ENCODE data around the gene AFAP1. TPM values are rescaled to one million over a fixed set of nuclear protein-coding genes. Genes with fewer than 3 reads are reported as not detected.

AFAP1 gene
- total RNA-seq, 2 donors from 2014 or later = 18.2 to 22.5 TPM

DNA sequence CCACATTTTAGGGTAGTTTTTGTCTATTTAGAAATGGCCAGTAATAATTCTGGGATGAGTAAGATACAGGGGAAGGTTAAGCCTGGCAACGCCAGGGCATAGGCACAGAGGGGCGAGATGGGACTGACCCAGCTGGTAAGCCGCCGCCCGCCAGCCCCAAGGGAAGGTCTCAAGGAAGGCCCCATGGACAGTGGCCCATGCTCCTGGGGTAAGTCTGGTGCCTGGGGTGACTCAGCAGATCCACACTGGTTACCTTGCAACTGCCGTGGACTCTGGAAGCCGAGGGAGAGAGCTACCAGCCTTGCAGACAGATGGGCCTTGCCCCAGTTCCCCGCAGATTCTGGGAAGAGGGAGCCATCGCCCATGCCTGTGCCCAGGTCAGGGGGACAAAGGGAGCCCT, 179.4 kb downstream of the AFAP1 start:
- Histone ChIP-seq H3K27me3 (ENCODE audit: control insufficient read depth, insufficient read depth, low read length, poor library complexity, severe bottlenecking) (no peaks in the 10 kb centered on the region), H3K27ac (ENCODE audit: low read depth, low read length) (no peak overlapping the region), H3K9ac (ENCODE audit: extremely low read depth, low read length, poor library complexity, severe bottlenecking) (no peak overlapping the region), H3K4me1 (ENCODE audit: control insufficient read depth, insufficient read depth, low read length) (no peaks in the 10 kb centered on the region), H3K4me3 (ENCODE audit: low read length) (no peak overlapping the region), H3K36me3 (ENCODE audit: control insufficient read depth, insufficient read depth, low read length) (peaks cover 37% of the 10 kb centered on the region), H3K9me3 (ENCODE audit: control insufficient read depth, low read length) (no peaks in the 10 kb centered on the region)
- TF ChIP-seq, protein P1, sequence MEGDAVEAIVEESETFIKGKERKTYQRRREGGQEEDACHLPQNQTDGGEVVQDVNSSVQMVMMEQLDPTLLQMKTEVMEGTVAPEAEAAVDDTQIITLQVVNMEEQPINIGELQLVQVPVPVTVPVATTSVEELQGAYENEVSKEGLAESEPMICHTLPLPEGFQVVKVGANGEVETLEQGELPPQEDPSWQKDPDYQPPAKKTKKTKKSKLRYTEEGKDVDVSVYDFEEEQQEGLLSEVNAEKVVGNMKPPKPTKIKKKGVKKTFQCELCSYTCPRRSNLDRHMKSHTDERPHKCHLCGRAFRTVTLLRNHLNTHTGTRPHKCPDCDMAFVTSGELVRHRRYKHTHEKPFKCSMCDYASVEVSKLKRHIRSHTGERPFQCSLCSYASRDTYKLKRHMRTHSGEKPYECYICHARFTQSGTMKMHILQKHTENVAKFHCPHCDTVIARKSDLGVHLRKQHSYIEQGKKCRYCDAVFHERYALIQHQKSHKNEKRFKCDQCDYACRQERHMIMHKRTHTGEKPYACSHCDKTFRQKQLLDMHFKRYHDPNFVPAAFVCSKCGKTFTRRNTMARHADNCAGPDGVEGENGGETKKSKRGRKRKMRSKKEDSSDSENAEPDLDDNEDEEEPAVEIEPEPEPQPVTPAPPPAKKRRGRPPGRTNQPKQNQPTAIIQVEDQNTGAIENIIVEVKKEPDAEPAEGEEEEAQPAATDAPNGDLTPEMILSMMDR (conservative IDR thresholded peaks at IDR 0.05) = no peak
- no peak overlapping the region for H3K27ac Mint-ChIP-seq
- WGBS, 2 experiments (ENCODE audit: insufficient coverage in 1 of 2, insufficient read length in 1 of 2) = 95 to 97% methylated on average over 5 to 9 of the region's 9 CpGs
- no peak overlapping the region for H3K4me3 Mint-ChIP-seq
- H3K4me1 Mint-ChIP-seq = peaks cover 4% of the 10 kb centered on the region
- no peaks in the 10 kb centered on the region for H3K9me3 Mint-ChIP-seq
- H3K27me3 Mint-ChIP-seq (ENCODE audit: insufficient read depth) = no peaks in the 10 kb centered on the region
- no peak for DNase-seq
- H3K36me3 Mint-ChIP-seq (ENCODE audit: low read depth) = peaks cover 18% of the 10 kb centered on the region

- 90 to 100% methylated on average over 4 to 7 of the region's 7 CpGs for WGBS, 2 experiments (ENCODE audit: insufficient coverage in 1 of 2, insufficient read length in 1 of 2)
These were observed 180.0 kb downstream of the AFAP1 start for GRCh38 chr4:7759635-7760034.

DNA sequence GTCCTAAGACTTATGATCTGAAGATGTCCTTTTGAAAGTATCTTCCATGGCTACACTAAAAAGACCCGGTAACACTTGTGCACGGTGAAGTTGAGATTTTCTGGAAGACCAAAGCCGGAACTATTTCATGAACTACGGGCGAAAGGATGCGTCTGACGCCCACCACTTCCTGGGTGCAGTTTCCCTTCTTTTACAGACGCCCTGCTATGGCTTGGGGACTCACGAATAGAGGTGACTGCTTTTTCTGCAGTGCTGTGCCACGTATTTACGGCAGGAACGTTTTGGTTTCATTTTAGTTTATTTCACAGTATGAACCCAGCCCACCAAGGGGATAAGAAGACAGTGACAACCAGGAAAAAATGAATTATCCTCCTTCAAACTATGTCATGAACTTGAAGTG, 180.4 kb downstream of the AFAP1 start:
- H3K4me3 Mint-ChIP-seq = no peak overlapping the region
- Histone ChIP-seq H3K4me3 (ENCODE audit: low read length) (no peak overlapping the region), H3K9ac (ENCODE audit: extremely low read depth, low read length, poor library complexity, severe bottlenecking) (no peak overlapping the region), H3K4me1 (ENCODE audit: control insufficient read depth, insufficient read depth, low read length) (no peaks in the 10 kb centered on the region), H3K27ac (ENCODE audit: low read depth, low read length) (no peak overlapping the region), H3K36me3 (ENCODE audit: control insufficient read depth, insufficient read depth, low read length) (peaks cover 36% of the 10 kb centered on the region), H3K27me3 (ENCODE audit: control insufficient read depth, insufficient read depth, low read length, poor library complexity, severe bottlenecking) (no peaks in the 10 kb centered on the region), H3K9me3 (ENCODE audit: control insufficient read depth, low read length) (no peaks in the 10 kb centered on the region)
- peaks cover 18% of the 10 kb centered on the region for H3K36me3 Mint-ChIP-seq (ENCODE audit: low read depth)
- H3K27ac Mint-ChIP-seq = no peak overlapping the region
- 86 to 88% methylated on average over 12 of the region's 12 CpGs for WGBS, 2 experiments (ENCODE audit: insufficient coverage in 1 of 2, insufficient read length in 1 of 2)
- TF ChIP-seq, protein P1 (conservative IDR thresholded peaks at IDR 0.05) = no peak
- peaks cover 4% of the 10 kb centered on the region for H3K4me1 Mint-ChIP-seq
- H3K27me3 Mint-ChIP-seq (ENCODE audit: insufficient read depth) = no peaks in the 10 kb centered on the region
- no peaks in the 10 kb centered on the region for H3K9me3 Mint-ChIP-seq
- DNase-seq = no peak

More at GRCh38 chr4:7759635-7760034, 180.0 kb downstream of the AFAP1 start:
- DNase-seq = no peak
- Histone ChIP-seq H3K9me3 (ENCODE audit: control insufficient read depth, low read length) (no peaks in the 10 kb centered on the region), H3K27me3 (ENCODE audit: control insufficient read depth, insufficient read depth, low read length, poor library complexity, severe bottlenecking) (no peaks in the 10 kb centered on the region), H3K4me1 (ENCODE audit: control insufficient read depth, insufficient read depth, low read length) (no peaks in the 10 kb centered on the region), H3K4me3 (ENCODE audit: low read length) (no peak overlapping the region), H3K36me3 (ENCODE audit: control insufficient read depth, insufficient read depth, low read length) (peaks cover 37% of the 10 kb centered on the region), H3K27ac (ENCODE audit: low read depth, low read length) (no peak overlapping the region), H3K9ac (ENCODE audit: extremely low read depth, low read length, poor library complexity, severe bottlenecking) (no peak overlapping the region)
- no peak overlapping the region for H3K27ac Mint-ChIP-seq
- H3K4me3 Mint-ChIP-seq = no peak overlapping the region
- TF ChIP-seq, protein P1 (conservative IDR thresholded peaks at IDR 0.05) = no peak
- peaks cover 4% of the 10 kb centered on the region for H3K4me1 Mint-ChIP-seq
- H3K9me3 Mint-ChIP-seq = no peaks in the 10 kb centered on the region
- no peaks in the 10 kb centered on the region for H3K27me3 Mint-ChIP-seq (ENCODE audit: insufficient read depth)
- H3K36me3 Mint-ChIP-seq (ENCODE audit: low read depth) = peaks cover 18% of the 10 kb centered on the region
